K562 (cell line): Measurements from ENCODE around the gene IL34. TPM values are rescaled to one million over a fixed set of nuclear protein-coding genes. Genes with fewer than 3 reads are reported as not detected.

Source experiments
- BHLHE40 ChIP-seq: IDR thresholded peaks from 2 replicates; pipeline ENCODE4 v1.6.1; 2011; ENCODE audit warnings: low read length, improper control_type of control experiment
- PHF20 ChIP-seq: fragments of 450-650 bp; IDR thresholded peaks from 2 replicates; pipeline ENCODE4 v1.6.1; 2018; ENCODE audit not compliant: partially characterized antibody
- POLR2A ChIP-seq: fragments of 450-650 bp; conservative IDR thresholded peaks from 2 replicates; pipeline ENCODE4 v1.6.1; 2016
- WHSC1 ChIP-seq: IDR thresholded peaks from one replicate; pipeline ENCODE4 v1.6.1; 2012; ENCODE audit warnings: low read length, control low read depth, inconsistent platforms
- ZNF639 ChIP-seq, 2 experiments: fragments of 200-800 bp in 1 of 2; sonication (Bioruptor generic) in 1 of 2; sonication (generic) in 1 of 2; formaldehyde crosslinking in 1 of 2; IDR thresholded peaks in 1 of 2; conservative IDR thresholded peaks in 1 of 2; 2 replicates each; pipeline versions ENCODE4 v1.5.0 to v1.6.1; 2016 to 2020; ENCODE audit warnings: missing compliant biosample characterization in 1 of 2, missing genetic modification characterization in 1 of 2, missing genetic modification reagents in 1 of 2
- ZNF76 ChIP-seq: fragments of 250-450 bp; sonication (Bioruptor Pico); IDR thresholded peaks from 2 replicates; pipeline ENCODE4 v1.4.0; 2020; ENCODE audit warnings: mild to moderate bottlenecking, moderate library complexity, borderline replicate concordance
- polyA plus RNA-seq, 8 experiments: library from polyadenylated mRNA; depleted of rRNA in 4 of 8; stranded (reverse) in 5 of 8; unstranded in 3 of 8; fragments of >200 nt; fragmentation: Nextera tagmentation in 2 of 8; fragmentation: Illumina TruSeq in 1 of 8; extraction: Ambion mirVana in 2 of 8; extraction: Trizol in 1 of 8; gene quantifications; 2 replicates each; pipeline versions ENCODE4 v1.2.1 to v1.2.3, GENCODE V29; 2011 to 2014; ENCODE audit warnings: inconsistent platforms in 1 of 8, missing spikeins in 1 of 8
- total RNA-seq, 7 experiments: library from RNA; depleted of rRNA in 6 of 7; stranded (reverse); fragments of >200 nt in 6 of 7; fragmentation: Illumina TruSeq in 2 of 7; extraction: Trizol in 2 of 7; gene quantifications; 2 replicates each; pipeline versions ENCODE4 v1.2.1 to v1.2.3, GENCODE V29; 2011 to 2021; ENCODE audit warnings: low replicate concordance in 1 of 7
- TF ChIP-seq, protein P1 (sequence below): fragments of 200-600 bp; sonication (generic); IDR thresholded peaks from one replicate; pipeline ENCODE4 v1.6.1; 2012; ENCODE audit warnings: mild to moderate bottlenecking, low read depth, low read length, inconsistent platforms
- TF ChIP-seq, protein P2 (sequence below), 2 experiments: fragments of 150-350 bp in 1 of 2; IDR thresholded peaks; 2 replicates each; pipeline ENCODE4 v1.6.1; 2012 to 2016; ENCODE audit warnings: low read depth in 2 of 2, low read length in 2 of 2, mild to moderate bottlenecking in 1 of 2, moderate library complexity in 1 of 2

Gene IL34
- total and polyA plus RNA-seq, 9 of the 15 experiments (the other 6 are each of a cell fraction or from before 2014, with no cell fraction given) = 0.07 to 0.18 (median 0.10) TPM; not detected in 6

- TF ChIP-seq, protein P1, sequence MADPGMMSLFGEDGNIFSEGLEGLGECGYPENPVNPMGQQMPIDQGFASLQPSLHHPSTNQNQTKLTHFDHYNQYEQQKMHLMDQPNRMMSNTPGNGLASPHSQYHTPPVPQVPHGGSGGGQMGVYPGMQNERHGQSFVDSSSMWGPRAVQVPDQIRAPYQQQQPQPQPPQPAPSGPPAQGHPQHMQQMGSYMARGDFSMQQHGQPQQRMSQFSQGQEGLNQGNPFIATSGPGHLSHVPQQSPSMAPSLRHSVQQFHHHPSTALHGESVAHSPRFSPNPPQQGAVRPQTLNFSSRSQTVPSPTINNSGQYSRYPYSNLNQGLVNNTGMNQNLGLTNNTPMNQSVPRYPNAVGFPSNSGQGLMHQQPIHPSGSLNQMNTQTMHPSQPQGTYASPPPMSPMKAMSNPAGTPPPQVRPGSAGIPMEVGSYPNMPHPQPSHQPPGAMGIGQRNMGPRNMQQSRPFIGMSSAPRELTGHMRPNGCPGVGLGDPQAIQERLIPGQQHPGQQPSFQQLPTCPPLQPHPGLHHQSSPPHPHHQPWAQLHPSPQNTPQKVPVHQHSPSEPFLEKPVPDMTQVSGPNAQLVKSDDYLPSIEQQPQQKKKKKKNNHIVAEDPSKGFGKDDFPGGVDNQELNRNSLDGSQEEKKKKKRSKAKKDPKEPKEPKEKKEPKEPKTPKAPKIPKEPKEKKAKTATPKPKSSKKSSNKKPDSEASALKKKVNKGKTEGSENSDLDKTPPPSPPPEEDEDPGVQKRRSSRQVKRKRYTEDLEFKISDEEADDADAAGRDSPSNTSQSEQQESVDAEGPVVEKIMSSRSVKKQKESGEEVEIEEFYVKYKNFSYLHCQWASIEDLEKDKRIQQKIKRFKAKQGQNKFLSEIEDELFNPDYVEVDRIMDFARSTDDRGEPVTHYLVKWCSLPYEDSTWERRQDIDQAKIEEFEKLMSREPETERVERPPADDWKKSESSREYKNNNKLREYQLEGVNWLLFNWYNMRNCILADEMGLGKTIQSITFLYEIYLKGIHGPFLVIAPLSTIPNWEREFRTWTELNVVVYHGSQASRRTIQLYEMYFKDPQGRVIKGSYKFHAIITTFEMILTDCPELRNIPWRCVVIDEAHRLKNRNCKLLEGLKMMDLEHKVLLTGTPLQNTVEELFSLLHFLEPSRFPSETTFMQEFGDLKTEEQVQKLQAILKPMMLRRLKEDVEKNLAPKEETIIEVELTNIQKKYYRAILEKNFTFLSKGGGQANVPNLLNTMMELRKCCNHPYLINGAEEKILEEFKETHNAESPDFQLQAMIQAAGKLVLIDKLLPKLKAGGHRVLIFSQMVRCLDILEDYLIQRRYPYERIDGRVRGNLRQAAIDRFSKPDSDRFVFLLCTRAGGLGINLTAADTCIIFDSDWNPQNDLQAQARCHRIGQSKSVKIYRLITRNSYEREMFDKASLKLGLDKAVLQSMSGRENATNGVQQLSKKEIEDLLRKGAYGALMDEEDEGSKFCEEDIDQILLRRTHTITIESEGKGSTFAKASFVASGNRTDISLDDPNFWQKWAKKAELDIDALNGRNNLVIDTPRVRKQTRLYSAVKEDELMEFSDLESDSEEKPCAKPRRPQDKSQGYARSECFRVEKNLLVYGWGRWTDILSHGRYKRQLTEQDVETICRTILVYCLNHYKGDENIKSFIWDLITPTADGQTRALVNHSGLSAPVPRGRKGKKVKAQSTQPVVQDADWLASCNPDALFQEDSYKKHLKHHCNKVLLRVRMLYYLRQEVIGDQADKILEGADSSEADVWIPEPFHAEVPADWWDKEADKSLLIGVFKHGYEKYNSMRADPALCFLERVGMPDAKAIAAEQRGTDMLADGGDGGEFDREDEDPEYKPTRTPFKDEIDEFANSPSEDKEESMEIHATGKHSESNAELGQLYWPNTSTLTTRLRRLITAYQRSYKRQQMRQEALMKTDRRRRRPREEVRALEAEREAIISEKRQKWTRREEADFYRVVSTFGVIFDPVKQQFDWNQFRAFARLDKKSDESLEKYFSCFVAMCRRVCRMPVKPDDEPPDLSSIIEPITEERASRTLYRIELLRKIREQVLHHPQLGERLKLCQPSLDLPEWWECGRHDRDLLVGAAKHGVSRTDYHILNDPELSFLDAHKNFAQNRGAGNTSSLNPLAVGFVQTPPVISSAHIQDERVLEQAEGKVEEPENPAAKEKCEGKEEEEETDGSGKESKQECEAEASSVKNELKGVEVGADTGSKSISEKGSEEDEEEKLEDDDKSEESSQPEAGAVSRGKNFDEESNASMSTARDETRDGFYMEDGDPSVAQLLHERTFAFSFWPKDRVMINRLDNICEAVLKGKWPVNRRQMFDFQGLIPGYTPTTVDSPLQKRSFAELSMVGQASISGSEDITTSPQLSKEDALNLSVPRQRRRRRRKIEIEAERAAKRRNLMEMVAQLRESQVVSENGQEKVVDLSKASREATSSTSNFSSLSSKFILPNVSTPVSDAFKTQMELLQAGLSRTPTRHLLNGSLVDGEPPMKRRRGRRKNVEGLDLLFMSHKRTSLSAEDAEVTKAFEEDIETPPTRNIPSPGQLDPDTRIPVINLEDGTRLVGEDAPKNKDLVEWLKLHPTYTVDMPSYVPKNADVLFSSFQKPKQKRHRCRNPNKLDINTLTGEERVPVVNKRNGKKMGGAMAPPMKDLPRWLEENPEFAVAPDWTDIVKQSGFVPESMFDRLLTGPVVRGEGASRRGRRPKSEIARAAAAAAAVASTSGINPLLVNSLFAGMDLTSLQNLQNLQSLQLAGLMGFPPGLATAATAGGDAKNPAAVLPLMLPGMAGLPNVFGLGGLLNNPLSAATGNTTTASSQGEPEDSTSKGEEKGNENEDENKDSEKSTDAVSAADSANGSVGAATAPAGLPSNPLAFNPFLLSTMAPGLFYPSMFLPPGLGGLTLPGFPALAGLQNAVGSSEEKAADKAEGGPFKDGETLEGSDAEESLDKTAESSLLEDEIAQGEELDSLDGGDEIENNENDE = no peak
- no peak for TF ChIP-seq ZNF639 (CRISPR knock-in tag; conservative IDR thresholded peaks at IDR 0.05 in 1 of 2, IDR thresholded peaks at IDR 0.05 in 1 of 2)
- no peak for TF ChIP-seq BHLHE40
- TF ChIP-seq, protein P2, sequence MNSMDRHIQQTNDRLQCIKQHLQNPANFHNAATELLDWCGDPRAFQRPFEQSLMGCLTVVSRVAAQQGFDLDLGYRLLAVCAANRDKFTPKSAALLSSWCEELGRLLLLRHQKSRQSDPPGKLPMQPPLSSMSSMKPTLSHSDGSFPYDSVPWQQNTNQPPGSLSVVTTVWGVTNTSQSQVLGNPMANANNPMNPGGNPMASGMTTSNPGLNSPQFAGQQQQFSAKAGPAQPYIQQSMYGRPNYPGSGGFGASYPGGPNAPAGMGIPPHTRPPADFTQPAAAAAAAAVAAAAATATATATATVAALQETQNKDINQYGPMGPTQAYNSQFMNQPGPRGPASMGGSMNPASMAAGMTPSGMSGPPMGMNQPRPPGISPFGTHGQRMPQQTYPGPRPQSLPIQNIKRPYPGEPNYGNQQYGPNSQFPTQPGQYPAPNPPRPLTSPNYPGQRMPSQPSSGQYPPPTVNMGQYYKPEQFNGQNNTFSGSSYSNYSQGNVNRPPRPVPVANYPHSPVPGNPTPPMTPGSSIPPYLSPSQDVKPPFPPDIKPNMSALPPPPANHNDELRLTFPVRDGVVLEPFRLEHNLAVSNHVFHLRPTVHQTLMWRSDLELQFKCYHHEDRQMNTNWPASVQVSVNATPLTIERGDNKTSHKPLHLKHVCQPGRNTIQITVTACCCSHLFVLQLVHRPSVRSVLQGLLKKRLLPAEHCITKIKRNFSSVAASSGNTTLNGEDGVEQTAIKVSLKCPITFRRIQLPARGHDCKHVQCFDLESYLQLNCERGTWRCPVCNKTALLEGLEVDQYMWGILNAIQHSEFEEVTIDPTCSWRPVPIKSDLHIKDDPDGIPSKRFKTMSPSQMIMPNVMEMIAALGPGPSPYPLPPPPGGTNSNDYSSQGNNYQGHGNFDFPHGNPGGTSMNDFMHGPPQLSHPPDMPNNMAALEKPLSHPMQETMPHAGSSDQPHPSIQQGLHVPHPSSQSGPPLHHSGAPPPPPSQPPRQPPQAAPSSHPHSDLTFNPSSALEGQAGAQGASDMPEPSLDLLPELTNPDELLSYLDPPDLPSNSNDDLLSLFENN (IDR thresholded peaks at IDR 0.05; ENCODE audit: low read depth in 2 of 2, low read length in 2 of 2) = no peak
- TF ChIP-seq WHSC1 = no peak
- TF ChIP-seq PHF20 = no peak
- no peak for TF ChIP-seq POLR2A
- TF ChIP-seq ZNF76 (CRISPR knock-in tag) = no peak
- TF ChIP-seq, all 486 proteins: peak for 0
These were observed 14.5 kb downstream of the IL34 start (continued) for GRCh38 chr16:70660672-70661350.
